ENCODE results near the gene FHL5.
"Not testable (repeated sequence)": the region's sequence is repeated elsewhere in the genome, so short reads cannot be mapped to it uniquely, and the experiment has no call there.

Gene FHL5

GRCh38 chr6:96621983-96622382 lies 59.1 kb downstream of the FHL5 start:
- no peak for TF ChIP-seq JUND (IDR thresholded peaks at IDR 0.05; ENCODE audit: low read depth)
- in situ Hi-C loops (cut with HindIII; ENCODE audit: low pct_unique_long_range_greater_than_20kb, low sequenced_read_pairs), result no loop called here
- DNase-seq (ENCODE audit: low read depth in 1 of 2, low spot score in 1 of 2), result no peak

- TF ChIP-seq JUND (IDR thresholded peaks at IDR 0.05; ENCODE audit: low read depth), result no peak
- in situ Hi-C loops (cut with HindIII; ENCODE audit: low pct_unique_long_range_greater_than_20kb, low sequenced_read_pairs), result no loop called here
- no peak for DNase-seq (ENCODE audit: low read depth in 1 of 2, low spot score in 1 of 2)
These were observed 62.0 kb downstream of the FHL5 start for GRCh38 chr6:96624957-96625356.

- peak; percentile 8 to 37 for DNase-seq (ENCODE audit: low read depth in 1 of 2, low spot score in 1 of 2)
- no peak for TF ChIP-seq JUND (IDR thresholded peaks at IDR 0.05; ENCODE audit: low read depth)
- in situ Hi-C loops (cut with HindIII; ENCODE audit: low pct_unique_long_range_greater_than_20kb, low sequenced_read_pairs), result no loop called here
These were observed 63.9 kb downstream of the FHL5 start for GRCh38 chr6:96626759-96627364.

GRCh38 chr6:96631248-96631647 lies 68.3 kb downstream of the FHL5 start:
- no peak for TF ChIP-seq JUND (IDR thresholded peaks at IDR 0.05; ENCODE audit: low read depth)

GRCh38 chr6:96637979-96638378 lies 75.1 kb downstream of the FHL5 start:
- in situ Hi-C loops (cut with HindIII; ENCODE audit: low pct_unique_long_range_greater_than_20kb, low sequenced_read_pairs); DNase-seq (ENCODE audit: low read depth in 1 of 2, low spot score in 1 of 2): not testable (repeated sequence)

More at GRCh38 chr6:96631248-96631647, 68.3 kb downstream of the FHL5 start:
- no peak for DNase-seq (ENCODE audit: low read depth in 1 of 2, low spot score in 1 of 2)
- in situ Hi-C loops (cut with HindIII; ENCODE audit: low pct_unique_long_range_greater_than_20kb, low sequenced_read_pairs), result no loop called here

- no peak for TF ChIP-seq JUND (IDR thresholded peaks at IDR 0.05; ENCODE audit: low read depth)
- no peak for DNase-seq (ENCODE audit: low read depth in 1 of 2, low spot score in 1 of 2)
- in situ Hi-C loops (cut with HindIII; ENCODE audit: low pct_unique_long_range_greater_than_20kb, low sequenced_read_pairs), result no loop called here
These were observed 82.2 kb downstream of the FHL5 start for GRCh38 chr6:96645106-96645505.

- DNase-seq (ENCODE audit: low read depth in 1 of 2, low spot score in 1 of 2), result no peak
- in situ Hi-C loops (cut with HindIII; ENCODE audit: low pct_unique_long_range_greater_than_20kb, low sequenced_read_pairs), result no loop called here
These were observed 87.0 kb downstream of the FHL5 start for GRCh38 chr6:96649926-96650325.

GRCh38 chr6:96651816-96652215 lies 88.9 kb downstream of the FHL5 start:
- in situ Hi-C loops (cut with HindIII; ENCODE audit: low pct_unique_long_range_greater_than_20kb, low sequenced_read_pairs), result no loop called here
- no peak for DNase-seq (ENCODE audit: low read depth in 1 of 2, low spot score in 1 of 2)
- no peak for TF ChIP-seq JUND (IDR thresholded peaks at IDR 0.05; ENCODE audit: low read depth)

More at GRCh38 chr6:96649926-96650325, 87.0 kb downstream of the FHL5 start:
- TF ChIP-seq JUND (IDR thresholded peaks at IDR 0.05; ENCODE audit: low read depth), result no peak

GRCh38 chr6:96652552-96652951 lies 89.6 kb downstream of the FHL5 start:
- TF ChIP-seq JUND (IDR thresholded peaks at IDR 0.05; ENCODE audit: low read depth), result no peak
- in situ Hi-C loops (cut with HindIII; ENCODE audit: low pct_unique_long_range_greater_than_20kb, low sequenced_read_pairs), result no loop called here
- no peak for DNase-seq (ENCODE audit: low read depth in 1 of 2, low spot score in 1 of 2)

- no peak for DNase-seq (ENCODE audit: low read depth in 1 of 2, low spot score in 1 of 2)
- TF ChIP-seq JUND (IDR thresholded peaks at IDR 0.05; ENCODE audit: low read depth), result no peak
- in situ Hi-C loops (cut with HindIII; ENCODE audit: low pct_unique_long_range_greater_than_20kb, low sequenced_read_pairs), result no loop called here
These were observed 90.3 kb downstream of the FHL5 start for GRCh38 chr6:96653181-96653580.

GRCh38 chr6:96656567-96656966 lies 93.6 kb downstream of the FHL5 start:
- no peak for DNase-seq (ENCODE audit: low read depth in 1 of 2, low spot score in 1 of 2)
- no peak for TF ChIP-seq JUND (IDR thresholded peaks at IDR 0.05; ENCODE audit: low read depth)
- in situ Hi-C loops (cut with HindIII; ENCODE audit: low pct_unique_long_range_greater_than_20kb, low sequenced_read_pairs), result no loop called here

- TF ChIP-seq JUND (IDR thresholded peaks at IDR 0.05; ENCODE audit: low read depth), result no peak
- in situ Hi-C loops (cut with HindIII; ENCODE audit: low pct_unique_long_range_greater_than_20kb, low sequenced_read_pairs), result no loop called here
These were observed 94.4 kb downstream of the FHL5 start for GRCh38 chr6:96657344-96657743.

GRCh38 chr6:96659084-96659845 lies 96.3 kb downstream of the FHL5 start:
- in situ Hi-C loops (cut with HindIII; ENCODE audit: low pct_unique_long_range_greater_than_20kb, low sequenced_read_pairs), result no loop called here
- TF ChIP-seq JUND (IDR thresholded peaks at IDR 0.05; ENCODE audit: low read depth), result no peak

More at GRCh38 chr6:96657344-96657743, 94.4 kb downstream of the FHL5 start:
- no peak for DNase-seq (ENCODE audit: low read depth in 1 of 2, low spot score in 1 of 2)

More at GRCh38 chr6:96659084-96659845, 96.3 kb downstream of the FHL5 start:
- DNase-seq (ENCODE audit: low read depth in 1 of 2, low spot score in 1 of 2), result no peak

Data from T47D (cell line).